Upper lobe of left lung (tissue), 6 donors: ENCODE results near the gene SUPT20HL2. TPM values are rescaled to one million over a fixed set of nuclear protein-coding genes. Genes with fewer than 3 reads are reported as not detected.

Experiments used
- ATAC-seq, 2 donors: fragments of 200-7000 bp; cut with Tn5 transposase; one replicate each; pipeline ENCODE4 v1.9.1; 2022; ENCODE audit warnings: mild to moderate bottlenecking in 2 of 2, moderate library complexity in 2 of 2; ENCODE audit not compliant: low FRiP score in 2 of 2
- DNase-seq, 2 donors: peaks; one replicate each; pipeline ENCODE4 v3.0.0-alpha.2; 2019 to 2020
- H3K27ac ChIP-seq, 4 donors: fragments of 200-600 bp; sonication (generic); one replicate each; pipeline ENCODE4 v1.5.1; 2016 to 2019
- H3K27me3 ChIP-seq, 4 donors: fragments of 200-600 bp; sonication (generic); one replicate each; pipeline ENCODE4 v1.5.1; 2017 to 2019
- H3K36me3 ChIP-seq, 4 donors: fragments of 200-600 bp; sonication (generic); one replicate each; pipeline ENCODE4 v1.5.1; 2016 to 2019
- H3K4me1 ChIP-seq, 4 donors: fragments of 200-600 bp; sonication (generic); one replicate each; pipeline ENCODE4 v1.5.1; 2018 to 2019
- H3K4me3 ChIP-seq, 4 donors: fragments of 200-600 bp; sonication (generic); one replicate each; pipeline ENCODE4 v1.5.1; 2017 to 2019; ENCODE audit warnings: mild to moderate bottlenecking in 2 of 4, moderate library complexity in 1 of 4
- H3K9me3 ChIP-seq, 4 donors: fragments of 200-600 bp; sonication (generic); one replicate each; pipeline ENCODE4 v1.5.1; 2018 to 2019
- EP300 ChIP-seq, 4 donors: sonication (generic); formaldehyde crosslinking; IDR thresholded peaks; one replicate each; pipeline ENCODE4 v1.5.1; 2017; ENCODE audit warnings: antibody characterized with exemption in 4 of 4, control low read depth in 2 of 4
- POLR2A ChIP-seq, 4 donors: fragments of 450-650 bp; IDR thresholded peaks; one replicate each; pipeline ENCODE4 v1.5.1; 2016 to 2017; ENCODE audit warnings: antibody characterized with exemption in 4 of 4, mild to moderate bottlenecking in 2 of 4
- POLR2AphosphoS5 ChIP-seq, 2 donors: sonication (generic); formaldehyde crosslinking; IDR thresholded peaks; one replicate each; pipeline ENCODE4 v1.5.1; 2017; ENCODE audit warnings: antibody characterized with exemption in 2 of 2
- WGBS, 2 donors: methylation state at CpG; one replicate each; pipeline ENCODE4 v1.1.5; 2017 to 2018; 5-methylcytosine and 5-hydroxymethylcytosine counted together
- total RNA-seq, 6 donors: library from RNA; depleted of rRNA in 4 of 6; stranded (reverse); fragments of >200 nt in 4 of 6; gene quantifications; one replicate each; pipeline versions ENCODE4 v1.1.0 to v1.2.1, GENCODE V29; 2016 to 2021
- TF ChIP-seq, protein P1 (sequence below), 6 experiments: fragments of 450-650 bp in 4 of 6; fragments of 200-600 bp in 2 of 6; sonication (generic) in 2 of 6; IDR thresholded peaks; one replicate each; pipeline ENCODE4 v1.5.1; 2016 to 2019; ENCODE audit warnings: antibody characterized with exemption in 6 of 6
- donor health status: DM: no; HTN: no; CAD: no; lungs with moderate emphysema.
- donor health status: DM: no; HTN: yes; CAD: no; lungs with severe emphysema.

Gene SUPT20HL2
- total RNA-seq, 6 donors from 2014 or later, result not detected

DNA sequence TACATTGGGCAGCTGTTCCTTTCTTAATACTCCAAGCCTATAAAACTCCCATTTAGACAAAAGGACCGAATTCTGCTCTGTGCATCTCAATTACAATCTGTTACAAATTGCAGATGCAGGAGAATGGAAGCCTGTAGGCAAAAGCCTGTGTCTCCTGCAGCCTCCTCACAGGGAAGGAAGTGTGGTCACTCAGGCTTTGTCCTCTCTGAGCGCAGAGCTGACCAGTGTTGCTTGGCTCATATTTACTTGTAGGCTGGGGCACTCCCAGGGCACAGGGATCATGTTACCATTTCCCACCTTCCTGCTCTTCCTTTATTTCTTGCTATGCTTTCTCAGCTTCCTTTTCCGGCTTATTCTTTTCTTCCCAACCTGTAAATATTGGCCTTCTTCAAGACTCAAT, 15.7 kb downstream of the SUPT20HL2 start:
- 59 to 67% methylated on average over 2 to 3 of the region's 3 CpGs for WGBS, 2 donors
- Histone ChIP-seq H3K4me1 (no peaks in the 10 kb centered on the region), H3K36me3 (no peaks in the 10 kb centered on the region), H3K9me3 (no peaks in the 10 kb centered on the region), H3K27ac (no peak overlapping the region), H3K27me3 (no peaks in the 10 kb centered on the region), H3K4me3 (no peak overlapping the region)
- DNase-seq (no peak), ATAC-seq (no peak)
- TF ChIP-seq, protein P1, sequence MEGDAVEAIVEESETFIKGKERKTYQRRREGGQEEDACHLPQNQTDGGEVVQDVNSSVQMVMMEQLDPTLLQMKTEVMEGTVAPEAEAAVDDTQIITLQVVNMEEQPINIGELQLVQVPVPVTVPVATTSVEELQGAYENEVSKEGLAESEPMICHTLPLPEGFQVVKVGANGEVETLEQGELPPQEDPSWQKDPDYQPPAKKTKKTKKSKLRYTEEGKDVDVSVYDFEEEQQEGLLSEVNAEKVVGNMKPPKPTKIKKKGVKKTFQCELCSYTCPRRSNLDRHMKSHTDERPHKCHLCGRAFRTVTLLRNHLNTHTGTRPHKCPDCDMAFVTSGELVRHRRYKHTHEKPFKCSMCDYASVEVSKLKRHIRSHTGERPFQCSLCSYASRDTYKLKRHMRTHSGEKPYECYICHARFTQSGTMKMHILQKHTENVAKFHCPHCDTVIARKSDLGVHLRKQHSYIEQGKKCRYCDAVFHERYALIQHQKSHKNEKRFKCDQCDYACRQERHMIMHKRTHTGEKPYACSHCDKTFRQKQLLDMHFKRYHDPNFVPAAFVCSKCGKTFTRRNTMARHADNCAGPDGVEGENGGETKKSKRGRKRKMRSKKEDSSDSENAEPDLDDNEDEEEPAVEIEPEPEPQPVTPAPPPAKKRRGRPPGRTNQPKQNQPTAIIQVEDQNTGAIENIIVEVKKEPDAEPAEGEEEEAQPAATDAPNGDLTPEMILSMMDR (IDR thresholded peaks at IDR 0.05), result no peak
- TF ChIP-seq EP300 (IDR thresholded peaks at IDR 0.05) (no peak), POLR2AphosphoS5 (IDR thresholded peaks at IDR 0.05) (no peak), POLR2A (IDR thresholded peaks at IDR 0.05) (no peak)

DNA sequence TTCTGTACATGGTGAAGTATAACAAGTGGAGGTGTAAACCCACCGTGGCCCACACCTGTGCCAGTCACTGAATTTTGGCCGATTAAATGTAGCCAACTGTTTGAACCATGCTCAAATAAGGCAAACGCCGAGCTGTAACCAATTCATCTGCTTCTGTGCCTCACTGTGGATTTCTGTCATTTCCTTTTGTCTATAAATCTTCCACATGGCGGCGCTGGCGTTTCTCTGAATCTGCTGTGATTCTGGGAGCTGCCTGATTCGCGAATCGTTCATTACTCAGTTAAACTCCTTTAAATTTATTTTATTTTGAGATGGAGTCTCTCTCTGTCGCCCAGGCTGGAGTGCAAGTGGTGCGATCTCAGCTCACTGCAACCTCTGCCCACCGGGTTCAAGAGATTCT, 19.2 kb downstream of the SUPT20HL2 start:
- Histone ChIP-seq H3K27me3 (no peaks in the 10 kb centered on the region), H3K4me3 (no peak overlapping the region), H3K27ac (no peak overlapping the region), H3K36me3 (no peaks in the 10 kb centered on the region), H3K9me3 (no peaks in the 10 kb centered on the region), H3K4me1 (no peaks in the 10 kb centered on the region)
- WGBS, 2 donors, result 40 to 44% methylated on average over 13 of the region's 13 CpGs
- DNase-seq (no peak), ATAC-seq (no peak)
- TF ChIP-seq, protein P1 (IDR thresholded peaks at IDR 0.05), result no peak
- TF ChIP-seq POLR2AphosphoS5 (IDR thresholded peaks at IDR 0.05), result no peak

DNA sequence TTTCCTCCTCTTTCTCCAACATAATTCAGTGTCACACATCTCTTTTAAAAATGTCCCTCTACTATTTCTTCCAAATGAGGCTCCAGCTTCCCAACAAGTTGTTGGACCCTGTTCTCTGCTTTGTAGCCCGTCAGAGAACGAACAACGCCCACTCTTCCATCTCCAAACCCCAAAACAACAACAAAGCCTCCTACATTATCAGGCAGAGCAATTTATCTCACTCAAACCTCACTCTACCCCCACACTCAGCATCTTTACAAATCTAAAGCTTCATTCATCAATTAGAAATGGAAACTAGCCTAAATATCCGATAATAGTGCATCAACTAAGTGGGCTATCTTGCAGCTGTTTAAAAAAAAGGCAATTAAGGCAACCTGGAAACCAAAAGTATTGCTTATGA, 20.5 kb downstream of the SUPT20HL2 start:
- DNase-seq, result no peak
- H3K36me3 ChIP-seq, result no peaks in the 10 kb centered on the region
- no peak overlapping the region for H3K4me3 ChIP-seq
- no peaks in the 10 kb centered on the region for H3K9me3 ChIP-seq
- TF ChIP-seq POLR2AphosphoS5 (IDR thresholded peaks at IDR 0.05) (no peak), POLR2A (IDR thresholded peaks at IDR 0.05) (no peak), EP300 (IDR thresholded peaks at IDR 0.05) (no peak)
- TF ChIP-seq, protein P1 (IDR thresholded peaks at IDR 0.05), result no peak
- 84 to 86% methylated on average over 4 of the region's 4 CpGs for WGBS, 2 donors
- no peaks in the 10 kb centered on the region for H3K4me1 ChIP-seq
- H3K27ac ChIP-seq, result no peak overlapping the region
- no peak for ATAC-seq
- H3K27me3 ChIP-seq, result no peaks in the 10 kb centered on the region

DNA sequence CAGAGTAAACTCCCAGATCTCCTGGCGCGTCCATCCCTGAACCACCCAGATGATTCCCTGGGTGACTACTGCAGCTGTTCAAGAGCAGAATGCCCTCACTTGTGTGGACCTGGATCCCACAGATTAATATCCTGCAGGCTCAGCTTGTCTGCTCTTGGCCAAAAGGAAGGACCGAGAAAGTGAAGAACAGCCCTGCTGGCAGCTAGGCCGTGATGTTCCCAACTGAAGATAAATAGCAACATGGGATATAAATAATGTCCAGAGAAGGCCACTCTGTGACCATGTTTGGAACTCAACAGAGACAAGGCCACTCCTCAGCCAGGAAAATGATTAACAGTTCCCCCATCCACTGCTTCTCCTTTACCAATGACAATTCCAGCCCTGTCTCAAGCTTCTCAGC, 21.5 kb downstream of the SUPT20HL2 start:
- H3K4me3 ChIP-seq, result no peak overlapping the region
- no peak for DNase-seq
- ATAC-seq, result no peak
- H3K4me1 ChIP-seq, result no peaks in the 10 kb centered on the region
- TF ChIP-seq, protein P1 (IDR thresholded peaks at IDR 0.05), result no peak
- no peak for TF ChIP-seq POLR2AphosphoS5 (IDR thresholded peaks at IDR 0.05)
- TF ChIP-seq POLR2A (IDR thresholded peaks at IDR 0.05), result no peak
- no peak overlapping the region for H3K27ac ChIP-seq
- no peaks in the 10 kb centered on the region for H3K27me3 ChIP-seq
- WGBS, 2 donors, result 84 to 95% methylated on average over 4 of the region's 4 CpGs
- H3K9me3 ChIP-seq, result no peaks in the 10 kb centered on the region
- H3K36me3 ChIP-seq, result no peaks in the 10 kb centered on the region

DNA sequence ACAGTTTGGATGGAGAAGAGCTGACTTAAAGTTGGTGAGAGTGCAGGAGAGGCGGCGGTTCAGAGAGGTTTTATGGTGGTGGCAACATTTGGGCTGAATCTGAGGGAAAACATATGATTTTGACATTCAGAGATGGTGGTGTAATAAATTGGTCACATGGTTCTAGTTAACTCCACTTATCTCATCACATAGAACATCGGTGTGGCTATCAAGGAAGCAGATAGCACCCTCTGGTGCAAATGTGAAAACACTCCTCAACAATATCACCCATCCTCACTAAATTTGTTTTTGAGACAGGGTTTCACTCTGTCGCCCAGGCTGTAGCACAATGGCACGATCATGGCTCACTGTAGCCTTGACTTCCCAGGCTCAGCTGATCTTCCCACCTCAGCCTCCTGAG, 28.8 kb downstream of the SUPT20HL2 start:
- no peaks in the 10 kb centered on the region for H3K4me1 ChIP-seq
- no peaks in the 10 kb centered on the region for H3K36me3 ChIP-seq
- H3K9me3 ChIP-seq, result no peaks in the 10 kb centered on the region
- no peak overlapping the region for H3K27ac ChIP-seq
- 81 to 89% methylated on average over 5 of the region's 5 CpGs for WGBS, 2 donors
- TF ChIP-seq, protein P1 (IDR thresholded peaks at IDR 0.05), result peak in 1 of 6 experiments; percentile 12
- TF ChIP-seq EP300 (IDR thresholded peaks at IDR 0.05) (no peak), POLR2AphosphoS5 (IDR thresholded peaks at IDR 0.05) (no peak), POLR2A (IDR thresholded peaks at IDR 0.05) (no peak)
- ATAC-seq (no peak), DNase-seq (no peak)
- no peaks in the 10 kb centered on the region for H3K27me3 ChIP-seq
- no peak overlapping the region for H3K4me3 ChIP-seq
